KMS-11 (cell line): ENCODE data around the gene TJP3.
A peak's percentile ranks its signal among the peaks of the same experiment; 100 is the strongest.

ENCODE experiments used
- H2AFZ ChIP-seq: fragments of 200-600 bp; sonication (generic); 2 replicates; pipeline ENCODE4 v1.6.1; 2016; ENCODE audit warnings: antibody characterized with exemption, mixed run types, low read depth
- H3K27ac ChIP-seq: fragments of 200-600 bp; sonication (generic); 2 replicates; pipeline ENCODE4 v1.6.1; 2016; ENCODE audit warnings: mild to moderate bottlenecking, mixed run types
- H3K27me3 ChIP-seq: fragments of 200-600 bp; sonication (generic); 2 replicates; pipeline ENCODE4 v1.6.1; 2017; ENCODE audit warnings: mild to moderate bottlenecking, low read depth, mixed run types, moderate library complexity; ENCODE audit not compliant: insufficient read depth
- H3K36me3 ChIP-seq: fragments of 200-600 bp; sonication (generic); 2 replicates; pipeline ENCODE4 v1.6.1; 2017; ENCODE audit warnings: mild to moderate bottlenecking, mixed run types; ENCODE audit not compliant: insufficient read depth
- H3K4me1 ChIP-seq: fragments of 200-600 bp; sonication (generic); 2 replicates; pipeline ENCODE4 v1.6.1; 2016; ENCODE audit warnings: mild to moderate bottlenecking, low read depth, mixed run types; ENCODE audit not compliant: poor library complexity, severe bottlenecking
- H3K4me2 ChIP-seq: fragments of 200-600 bp; sonication (generic); 2 replicates; pipeline ENCODE4 v1.7.0; 2016; ENCODE audit warnings: mild to moderate bottlenecking, mixed run types
- H3K4me3 ChIP-seq: fragments of 200-600 bp; sonication (generic); IDR thresholded peaks from 2 replicates; pipeline ENCODE4 v1.6.1; 2017; ENCODE audit warnings: low read depth, low read length, mixed read lengths; ENCODE audit not compliant: insufficient read depth
- H3K79me2 ChIP-seq: fragments of 200-600 bp; sonication (generic); 2 replicates; pipeline ENCODE4 v1.6.1; 2016; ENCODE audit warnings: low read depth, mixed run types; ENCODE audit not compliant: insufficient read depth
- H3K9ac ChIP-seq: fragments of 200-600 bp; sonication (generic); 2 replicates; pipeline ENCODE4 v1.6.1; 2016; ENCODE audit warnings: mild to moderate bottlenecking, mixed run types
- H4K20me1 ChIP-seq: fragments of 200-600 bp; sonication (generic); 2 replicates; pipeline ENCODE4 v1.6.1; 2016; ENCODE audit warnings: mild to moderate bottlenecking, mixed run types; ENCODE audit not compliant: insufficient read depth
- CTCF ChIP-seq: fragments of 200-600 bp; sonication (generic); conservative IDR thresholded peaks from 2 replicates; pipeline ENCODE4 v1.6.1; 2017; ENCODE audit warnings: low read depth, mild to moderate bottlenecking, antibody characterized with exemption, low read length, moderate library complexity, mixed read lengths

TJP3 gene

GRCh38 chr19:3759482-3760254 lies 51.5 kb downstream of the TJP3 start:
- Histone ChIP-seq H2AFZ (no peak overlapping the region), H4K20me1 (no peaks in the 10 kb centered on the region), H3K9ac (no peak overlapping the region), H3K79me2 (peaks cover 10% of the 10 kb centered on the region; the same call in 1 of the 2 replicates), H3K36me3 (no peaks in the 10 kb centered on the region), H3K4me3 (no peak overlapping the region), H3K4me1 (peaks cover 23% of the 10 kb centered on the region), H3K4me2 (no peak overlapping the region; the same call in 1 of the 2 replicates), H3K27ac (no peak overlapping the region), H3K27me3 (no peaks in the 10 kb centered on the region)
- no peak for TF ChIP-seq CTCF

- no peaks in the 10 kb centered on the region for H3K36me3 ChIP-seq
These were observed 52.7 kb downstream of the TJP3 start for GRCh38 chr19:3760871-3761361.

GRCh38 chr19:3761382-3762129 lies 53.4 kb downstream of the TJP3 start, which contains the start of gene APBA3:
APBA3 (minus strand) TSS chr19:3761692; CDS start chr19:3760264, 1,428 bp downstream.
- peaks cover 23% of the 10 kb centered on the region for H3K4me1 ChIP-seq
- TF ChIP-seq CTCF: peak; percentile 81
- no peak within 1 kb of the TSS for H3K4me3 ChIP-seq
- H3K27me3 ChIP-seq: no peaks in the 10 kb centered on the region
- no peaks in the 10 kb centered on the region for H3K36me3 ChIP-seq
- H3K4me2 ChIP-seq: peak within 1 kb of the TSS; percentile 80
- H3K9ac ChIP-seq: peak within 1 kb of the TSS; percentile 90
- H4K20me1 ChIP-seq: no peaks in the 10 kb centered on the region
- H2AFZ ChIP-seq: peak within 1 kb of the TSS; percentile 86
- peak within 1 kb of the TSS; percentile 91 for H3K27ac ChIP-seq
- peaks cover 10% of the 10 kb centered on the region; the same call in 1 of the 2 replicates for H3K79me2 ChIP-seq

More at GRCh38 chr19:3760871-3761361, 52.7 kb downstream of the TJP3 start:
- Histone ChIP-seq H3K4me3 (no peak overlapping the region), H3K27ac (peak overlapping the region; percentile 65), H3K9ac (peak overlapping the region; percentile 90), H4K20me1 (no peaks in the 10 kb centered on the region), H3K79me2 (peaks cover 10% of the 10 kb centered on the region; the same call in 1 of the 2 replicates), H2AFZ (peak overlapping the region; percentile 86), H3K4me2 (peak overlapping the region; percentile 80), H3K27me3 (no peaks in the 10 kb centered on the region), H3K4me1 (peaks cover 23% of the 10 kb centered on the region)
- TF ChIP-seq CTCF: no peak

- Histone ChIP-seq H3K4me2 (peak overlapping the region; percentile 80), H3K27me3 (no peaks in the 10 kb centered on the region), H3K4me3 (no peak overlapping the region), H2AFZ (peak overlapping the region; percentile 86; the same call in 1 of the 2 replicates), H3K9ac (no peak overlapping the region), H4K20me1 (no peaks in the 10 kb centered on the region), H3K36me3 (no peaks in the 10 kb centered on the region), H3K27ac (peak overlapping the region; percentile 91), H3K4me1 (peaks cover 23% of the 10 kb centered on the region), H3K79me2 (peaks cover 10% of the 10 kb centered on the region; the same call in 1 of the 2 replicates)
- no peak for TF ChIP-seq CTCF
These were observed 53.9 kb downstream of the TJP3 start for GRCh38 chr19:3762130-3762473.
